GM12878 (cell line): ENCODE results near the gene NAALADL2. TPM values are rescaled to one million over a fixed set of nuclear protein-coding genes. Genes with fewer than 3 reads are reported as not detected.

Experiments used
- BCL11A ChIP-seq: IDR thresholded peaks from 2 replicates; pipeline ENCODE4 v1.6.1; 2011; ENCODE audit warnings: low read depth, low read length
- BRCA1 ChIP-seq: IDR thresholded peaks from 2 replicates; pipeline ENCODE4 v1.6.1; 2011; ENCODE audit warnings: low read depth, low read length, improper control_type of control experiment
- CHD1 ChIP-seq: IDR thresholded peaks from 2 replicates; pipeline ENCODE4 v1.6.1; 2012; ENCODE audit warnings: low read depth, low read length, improper control_type of control experiment
- E2F8 ChIP-seq: fragments of 450-650 bp; IDR thresholded peaks from 2 replicates; pipeline ENCODE4 v1.6.1; 2018; ENCODE audit warnings: mild to moderate bottlenecking, low read depth, moderate library complexity; ENCODE audit not compliant: partially characterized antibody
- ELK1 ChIP-seq: IDR thresholded peaks from 2 replicates; pipeline ENCODE4 v1.6.1; 2012; ENCODE audit warnings: low read depth, low read length, improper control_type of control experiment
- GATAD2B ChIP-seq: fragments of 450-650 bp; conservative IDR thresholded peaks from 2 replicates; pipeline ENCODE4 v1.6.1; 2017; ENCODE audit warnings: low read depth, mild to moderate bottlenecking, moderate library complexity
- HDAC2 ChIP-seq: fragments of 200-600 bp; sonication (generic); IDR thresholded peaks from 2 replicates; pipeline ENCODE4 v1.6.1; 2017
- HDAC6 ChIP-seq: fragments of 200-600 bp; sonication (generic); IDR thresholded peaks from one replicate; pipeline ENCODE4 v1.8.0; 2017; ENCODE audit warnings: antibody characterized with exemption; ENCODE audit not compliant: unreplicated experiment
- JUND ChIP-seq: IDR thresholded peaks from 2 replicates; pipeline ENCODE4 v1.6.1; 2012; ENCODE audit warnings: low read depth, mild to moderate bottlenecking, low read length, improper control_type of control experiment, moderate library complexity
- KLF5 ChIP-seq: fragments of 450-650 bp; IDR thresholded peaks from 2 replicates; pipeline ENCODE4 v1.6.1; 2014; ENCODE audit warnings: mild to moderate bottlenecking; ENCODE audit not compliant: partially characterized antibody
- NBN ChIP-seq: fragments of 450-650 bp; IDR thresholded peaks from 2 replicates; pipeline ENCODE4 v1.6.1; 2016
- NFYA ChIP-seq: IDR thresholded peaks from 2 replicates; pipeline ENCODE4 v1.6.1; 2011; ENCODE audit warnings: low read depth, mild to moderate bottlenecking, low read length, improper control_type of control experiment, borderline replicate concordance
- NFYB ChIP-seq: IDR thresholded peaks from 2 replicates; pipeline ENCODE4 v1.6.1; 2011; ENCODE audit warnings: low read depth, mild to moderate bottlenecking, low read length, improper control_type of control experiment, moderate library complexity; ENCODE audit not compliant: insufficient read depth
- NR2C1 ChIP-seq: fragments of 450-650 bp; IDR thresholded peaks from 2 replicates; pipeline ENCODE4 v1.6.1; 2017; ENCODE audit warnings: antibody characterized with exemption, mild to moderate bottlenecking, moderate library complexity
- PAX8 ChIP-seq: fragments of 450-650 bp; IDR thresholded peaks from 2 replicates; pipeline ENCODE4 v1.6.1; 2017; ENCODE audit warnings: mild to moderate bottlenecking, moderate library complexity
- PBX3 ChIP-seq: IDR thresholded peaks from 2 replicates; pipeline ENCODE4 v1.6.1; 2011; ENCODE audit warnings: mild to moderate bottlenecking, low read depth, low read length, moderate library complexity; ENCODE audit not compliant: insufficient replicate concordance
- RBBP5 ChIP-seq: fragments of 200-600 bp; sonication (generic); conservative IDR thresholded peaks from 2 replicates; pipeline ENCODE4 v1.6.1; 2016
- RUNX3 ChIP-seq: IDR thresholded peaks from 2 replicates; pipeline ENCODE4 v1.6.1; 2012; ENCODE audit warnings: low read length, inconsistent platforms
- SP1 ChIP-seq: IDR thresholded peaks from one replicate; pipeline ENCODE4 v1.6.1; 2011; ENCODE audit warnings: low read depth, low read length
- TCF7 ChIP-seq: IDR thresholded peaks from 2 replicates; pipeline ENCODE4 v1.6.1; 2014; ENCODE audit warnings: antibody characterized with exemption, borderline replicate concordance
- ZBTB33 ChIP-seq: fragments of 450-650 bp; IDR thresholded peaks from 2 replicates; pipeline ENCODE4 v1.6.1; 2017; ENCODE audit warnings: mild to moderate bottlenecking
- ZNF622 ChIP-seq: fragments of 450-650 bp; IDR thresholded peaks from 2 replicates; pipeline ENCODE4 v1.6.1; 2017; ENCODE audit warnings: mild to moderate bottlenecking, inconsistent platforms
- polyA plus RNA-seq, 11 experiments: library from polyadenylated mRNA; depleted of rRNA in 4 of 11; unstranded in 6 of 11; stranded (reverse) in 5 of 11; fragments of >200 nt; fragmentation: Nextera tagmentation in 4 of 11; fragmentation: Illumina TruSeq in 1 of 11; extraction: Ambion mirVana in 4 of 11; extraction: Trizol in 1 of 11; gene quantifications; 1 replicate in 1 of 11; 2 replicates in 10 of 11; pipeline versions ENCODE4 v1.2.1 to v1.2.3, GENCODE V29; 2011 to 2016; ENCODE audit warnings: inconsistent platforms in 2 of 11, missing spikeins in 2 of 11, low read depth in 1 of 11
- total RNA-seq, 4 experiments: library from RNA; depleted of rRNA in 3 of 4; stranded (reverse); fragments of >200 nt in 3 of 4; fragmentation: Illumina TruSeq in 1 of 4; extraction: Trizol in 1 of 4; gene quantifications; 2 replicates each; pipeline versions ENCODE4 v1.2.1 to v1.2.3, GENCODE V29; 2013 to 2021
- TF ChIP-seq, protein P1 (sequence below): IDR thresholded peaks from 2 replicates; pipeline ENCODE4 v1.6.1; 2011; ENCODE audit warnings: low read depth, low read length, improper control_type of control experiment, borderline replicate concordance
- TF ChIP-seq, protein P2 (sequence below): IDR thresholded peaks from 2 replicates; pipeline ENCODE4 v1.6.1; 2012; ENCODE audit warnings: low read depth, low read length, improper control_type of control experiment

Gene NAALADL2
- total and polyA plus RNA-seq, 10 of the 15 experiments (the other 5 are each of a cell fraction or from before 2014, with no cell fraction given), result 0.06 to 10.8 (median 0.46) TPM

DNA sequence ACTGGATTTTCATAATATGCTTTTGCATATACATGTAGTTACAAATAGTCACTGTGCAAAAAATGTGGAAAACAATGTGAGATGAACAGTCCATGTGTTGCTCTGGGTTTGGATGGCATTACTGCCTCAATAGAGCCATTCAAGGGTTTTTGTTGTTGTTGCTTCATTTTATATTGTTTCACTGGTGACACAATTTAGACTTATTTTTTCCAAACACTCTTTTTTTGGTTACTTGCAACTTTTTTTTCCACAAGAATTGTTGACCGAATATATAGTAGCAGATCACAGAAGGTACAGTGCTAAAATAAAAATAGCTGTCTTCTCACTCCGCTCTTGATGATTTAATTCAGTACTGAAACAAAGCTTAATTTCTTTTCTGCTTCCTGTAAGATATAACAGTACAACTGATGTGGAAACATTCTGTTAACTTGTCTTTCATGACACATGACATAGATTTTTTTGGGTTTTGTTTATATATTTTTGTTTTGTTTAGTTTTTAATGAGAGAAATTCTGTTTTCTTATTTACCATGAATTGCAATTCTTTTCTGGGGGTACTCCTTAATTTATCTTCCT lies 618.6 kb downstream of the NAALADL2 start (continued):
- no peak for TF ChIP-seq NFYA
- TF ChIP-seq NBN, result no peak
- no peak for TF ChIP-seq NFYB
- no peak for TF ChIP-seq HDAC6
- TF ChIP-seq, protein P1, sequence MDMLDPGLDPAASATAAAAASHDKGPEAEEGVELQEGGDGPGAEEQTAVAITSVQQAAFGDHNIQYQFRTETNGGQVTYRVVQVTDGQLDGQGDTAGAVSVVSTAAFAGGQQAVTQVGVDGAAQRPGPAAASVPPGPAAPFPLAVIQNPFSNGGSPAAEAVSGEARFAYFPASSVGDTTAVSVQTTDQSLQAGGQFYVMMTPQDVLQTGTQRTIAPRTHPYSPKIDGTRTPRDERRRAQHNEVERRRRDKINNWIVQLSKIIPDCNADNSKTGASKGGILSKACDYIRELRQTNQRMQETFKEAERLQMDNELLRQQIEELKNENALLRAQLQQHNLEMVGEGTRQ, result no peak
- no peak for TF ChIP-seq KLF5
- no peak for TF ChIP-seq ZNF622
- no peak for TF ChIP-seq HDAC2
- no peak for TF ChIP-seq NR2C1
- 0 out of 2 replicates have a peak, but pooled peaks have one; percentile 18 for TF ChIP-seq JUND
- no peak for TF ChIP-seq ELK1
- TF ChIP-seq BCL11A, result 0 out of 2 replicates have a peak, but pooled peaks have one; percentile 22
- no peak for TF ChIP-seq E2F8
- TF ChIP-seq PAX8, result no peak
- TF ChIP-seq SP1, result no peak
- no peak for TF ChIP-seq CHD1
- TF ChIP-seq RUNX3, result peak; percentile 41; the same call in 1 of the 2 replicates
- no peak for TF ChIP-seq RBBP5
- no peak for TF ChIP-seq GATAD2B
- no peak for TF ChIP-seq PBX3
- TF ChIP-seq, protein P2, sequence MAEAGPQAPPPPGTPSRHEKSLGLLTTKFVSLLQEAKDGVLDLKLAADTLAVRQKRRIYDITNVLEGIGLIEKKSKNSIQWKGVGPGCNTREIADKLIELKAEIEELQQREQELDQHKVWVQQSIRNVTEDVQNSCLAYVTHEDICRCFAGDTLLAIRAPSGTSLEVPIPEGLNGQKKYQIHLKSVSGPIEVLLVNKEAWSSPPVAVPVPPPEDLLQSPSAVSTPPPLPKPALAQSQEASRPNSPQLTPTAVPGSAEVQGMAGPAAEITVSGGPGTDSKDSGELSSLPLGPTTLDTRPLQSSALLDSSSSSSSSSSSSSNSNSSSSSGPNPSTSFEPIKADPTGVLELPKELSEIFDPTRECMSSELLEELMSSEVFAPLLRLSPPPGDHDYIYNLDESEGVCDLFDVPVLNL, result no peak
- no peak for TF ChIP-seq BRCA1
- TF ChIP-seq ZBTB33, result no peak
- TF ChIP-seq TCF7, result peak; percentile 53; the same call in 1 of the 2 replicates
